Stimulated activated CD4-positive, alpha-beta T cell treated with anti-CD3 and anti-CD28 coated beads, TNF-alpha, amount 100 ng/mL, for 48 hours (primary cell): Measurements from ENCODE around the gene ARFIP2.
"Not testable (repeated sequence)": the region's sequence is repeated elsewhere in the genome, so short reads cannot be mapped to it uniquely, and the experiment has no call there.

Experiments
- DNase-seq, 3 donors: peaks; one replicate each; pipeline ENCODE4 v3.0.0-alpha.2; 2020; ENCODE audit warnings: low read depth in 3 of 3

ARFIP2 gene, protein sequence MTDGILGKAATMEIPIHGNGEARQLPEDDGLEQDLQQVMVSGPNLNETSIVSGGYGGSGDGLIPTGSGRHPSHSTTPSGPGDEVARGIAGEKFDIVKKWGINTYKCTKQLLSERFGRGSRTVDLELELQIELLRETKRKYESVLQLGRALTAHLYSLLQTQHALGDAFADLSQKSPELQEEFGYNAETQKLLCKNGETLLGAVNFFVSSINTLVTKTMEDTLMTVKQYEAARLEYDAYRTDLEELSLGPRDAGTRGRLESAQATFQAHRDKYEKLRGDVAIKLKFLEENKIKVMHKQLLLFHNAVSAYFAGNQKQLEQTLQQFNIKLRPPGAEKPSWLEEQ

DNA sequence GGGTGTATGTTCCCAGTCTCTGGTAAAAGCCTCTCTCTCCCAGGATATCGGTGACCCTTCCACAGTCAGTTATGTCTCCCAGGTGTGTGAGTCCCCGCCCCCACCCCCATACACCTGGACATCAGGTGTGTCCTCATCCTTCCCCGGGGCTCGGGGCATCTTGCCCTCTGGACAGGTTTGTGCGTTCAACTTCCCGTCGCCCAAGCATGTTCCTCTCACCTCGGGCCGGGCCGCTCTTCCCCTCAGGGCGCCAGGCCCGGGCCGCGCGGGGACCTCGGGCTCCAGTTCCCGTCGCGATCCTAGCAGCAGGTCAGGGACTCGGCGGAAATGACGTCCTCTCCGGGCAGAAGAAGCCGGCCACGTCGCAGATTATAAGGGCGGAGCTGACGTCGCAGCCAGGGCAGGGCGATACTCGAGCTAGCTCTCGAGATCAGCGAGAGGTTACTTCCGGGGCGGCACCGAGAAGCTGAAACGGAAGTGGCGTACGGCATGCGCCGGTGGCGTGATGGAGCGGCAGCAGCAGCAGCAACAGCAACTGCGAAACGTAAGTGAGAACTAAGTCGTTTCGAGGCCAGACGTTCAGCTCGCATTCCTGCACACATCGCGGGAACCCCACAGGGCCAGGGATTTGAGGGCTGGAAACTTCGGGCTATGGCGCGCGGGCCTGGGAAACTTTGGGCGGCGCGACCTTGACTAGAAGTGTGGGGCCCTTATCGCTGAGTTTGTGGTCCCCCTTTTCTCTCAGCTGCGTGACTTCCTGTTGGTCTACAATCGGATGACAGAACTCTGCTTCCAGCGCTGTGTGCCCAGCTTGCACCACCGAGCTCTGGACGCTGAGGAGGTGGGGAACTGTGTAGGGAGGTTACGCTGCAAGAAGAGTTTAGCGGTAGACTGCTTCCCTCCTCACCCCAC lies at the start of gene ARFIP2, which contains the start of gene TIMM10B:
ARFIP2 (minus strand) TSS at position 320 of the 912 bp plus-strand sequence. CDS start 910 bp downstream, outside the sequence.
TIMM10B (plus strand) TSS at position 490 of the 912 bp plus-strand sequence; CDS start at position 506, 16 bp downstream.
- peak; percentile 92 to 97 (median 96) for DNase-seq

DNA sequence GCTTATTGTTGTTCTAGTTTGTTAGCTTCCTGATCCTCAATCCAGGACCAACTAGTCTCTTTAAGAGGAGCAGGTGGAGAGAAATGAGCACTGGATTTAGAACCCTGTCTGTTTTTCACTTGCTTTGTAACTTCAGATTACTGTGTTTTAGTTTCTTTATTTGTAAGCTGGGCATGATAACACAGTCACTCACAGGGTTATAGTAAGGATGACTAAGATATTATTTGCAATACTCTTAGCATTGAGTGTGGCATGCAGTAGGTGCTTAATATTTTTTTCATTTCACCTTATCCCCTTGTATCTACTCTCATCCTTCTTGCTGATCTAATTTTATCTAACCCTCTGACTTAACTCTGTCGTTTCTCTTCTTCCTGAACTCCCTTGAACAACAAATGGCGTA lies 49.7 kb upstream of the ARFIP2 start:
- no peak for DNase-seq

DNA sequence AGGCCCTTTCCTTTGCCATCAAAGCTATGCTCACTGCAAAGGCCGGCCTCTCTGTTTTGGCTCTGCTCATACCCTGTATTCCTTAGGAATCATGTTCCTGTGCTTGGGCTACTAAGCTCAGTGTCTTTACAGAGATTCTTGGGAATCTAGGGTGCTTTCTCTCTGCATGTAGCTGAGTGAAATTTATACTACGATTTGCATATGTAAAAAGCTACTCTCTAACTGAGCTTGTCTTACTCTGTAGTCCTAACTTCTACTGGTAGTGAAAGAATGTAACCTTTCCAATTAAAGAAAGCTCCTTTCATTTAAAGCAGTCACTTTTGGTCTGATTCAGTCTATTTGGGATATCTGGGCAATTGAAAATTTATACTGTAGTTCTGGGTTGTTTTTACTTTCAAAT lies 48.1 kb upstream of the ARFIP2 start:
- no peak for DNase-seq

DNA sequence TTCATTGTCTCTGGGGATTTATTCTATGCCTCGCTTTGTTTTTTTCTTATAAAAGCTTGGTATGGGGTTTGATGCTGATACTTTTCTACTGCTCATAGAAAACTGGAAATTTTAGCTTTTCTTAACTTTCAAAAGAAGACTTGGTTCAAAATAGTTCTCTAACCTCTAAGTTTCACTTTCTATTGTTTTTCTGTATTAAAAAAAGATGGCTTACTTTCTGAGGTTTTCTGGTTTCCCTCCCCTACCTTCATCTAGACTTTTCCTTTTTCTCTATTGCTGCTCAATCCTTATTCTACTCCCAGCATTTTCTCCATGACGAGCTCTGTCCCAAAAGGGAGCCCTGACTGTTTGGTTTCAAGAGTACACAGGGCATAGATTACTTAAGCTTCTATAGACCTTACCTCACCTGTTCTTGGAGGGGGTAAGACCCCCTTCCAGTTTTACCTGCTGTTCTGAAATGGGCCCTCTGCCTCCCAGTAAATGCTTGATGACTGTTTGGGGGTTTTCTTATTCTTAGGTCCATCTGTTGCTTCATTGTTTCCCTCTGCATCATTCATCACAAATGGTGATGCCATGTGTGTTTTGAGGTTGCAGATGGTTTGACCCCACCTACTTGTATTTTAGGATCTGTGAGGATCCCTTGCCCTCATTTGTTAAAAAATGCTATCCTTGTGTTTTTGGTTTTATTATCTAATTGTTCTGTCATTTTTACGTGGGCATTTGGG lies 45.4 kb upstream of the ARFIP2 start:
- DNase-seq: no peak

DNA sequence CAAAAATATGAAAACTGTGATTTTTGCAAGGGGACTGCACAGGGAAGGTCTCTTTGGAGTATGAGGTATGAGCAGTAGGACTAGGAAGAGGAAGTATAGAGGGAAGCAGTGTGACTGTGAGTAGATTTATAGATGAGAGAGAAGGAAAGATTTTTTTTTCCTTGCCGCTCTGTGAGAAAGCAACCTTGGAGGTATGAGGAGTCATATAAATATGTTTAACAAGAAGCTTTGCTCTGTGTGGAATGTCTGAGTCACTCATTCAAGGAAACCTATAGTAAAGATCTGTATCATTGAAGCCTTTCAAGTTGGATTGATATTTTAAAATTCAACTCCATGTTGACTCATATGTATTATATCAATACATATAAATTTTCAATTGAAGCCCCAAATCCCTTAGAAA lies 42.1 kb upstream of the ARFIP2 start:
- DNase-seq: no peak

DNA sequence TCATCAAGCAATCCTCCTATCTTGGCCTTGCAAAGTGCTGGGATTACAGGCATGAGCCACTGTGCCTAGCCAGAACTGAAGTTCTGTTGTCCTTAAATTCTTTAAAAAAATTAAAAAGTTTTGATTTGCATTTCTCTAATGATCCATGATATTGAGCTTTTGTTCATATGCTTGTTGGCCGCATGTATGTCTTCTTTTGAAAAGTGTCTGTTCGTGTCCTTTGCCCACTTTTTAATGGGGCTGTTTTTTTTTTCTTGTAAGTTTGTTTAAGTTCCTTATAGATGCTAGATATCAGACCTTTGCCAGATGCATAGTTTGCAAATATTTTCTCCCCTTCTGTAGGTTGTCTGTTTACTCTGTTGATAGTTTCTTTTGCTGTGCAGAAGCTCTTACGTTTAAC lies 40.8 kb upstream of the ARFIP2 start:
- not testable (repeated sequence) for DNase-seq

DNA sequence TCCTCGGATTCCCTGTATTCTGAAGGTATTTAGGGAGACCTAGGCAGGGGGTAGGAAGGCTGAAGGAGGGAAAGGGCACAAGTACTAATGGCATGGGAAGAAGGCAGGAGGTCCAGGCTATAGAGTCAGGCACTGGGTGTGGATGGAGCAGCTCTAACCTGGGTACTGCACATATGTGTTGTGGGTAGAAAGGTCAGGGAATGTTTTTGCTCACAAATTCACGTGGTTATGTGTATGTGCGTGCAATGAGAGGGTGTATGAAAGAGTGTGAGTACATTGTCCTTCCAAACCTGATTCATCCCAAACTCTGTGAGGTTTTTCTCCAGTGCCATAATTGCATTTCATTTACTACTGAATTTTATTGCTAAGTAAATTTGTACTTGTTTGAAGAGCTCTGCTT lies 39.1 kb upstream of the ARFIP2 start:
- DNase-seq: no peak

DNA sequence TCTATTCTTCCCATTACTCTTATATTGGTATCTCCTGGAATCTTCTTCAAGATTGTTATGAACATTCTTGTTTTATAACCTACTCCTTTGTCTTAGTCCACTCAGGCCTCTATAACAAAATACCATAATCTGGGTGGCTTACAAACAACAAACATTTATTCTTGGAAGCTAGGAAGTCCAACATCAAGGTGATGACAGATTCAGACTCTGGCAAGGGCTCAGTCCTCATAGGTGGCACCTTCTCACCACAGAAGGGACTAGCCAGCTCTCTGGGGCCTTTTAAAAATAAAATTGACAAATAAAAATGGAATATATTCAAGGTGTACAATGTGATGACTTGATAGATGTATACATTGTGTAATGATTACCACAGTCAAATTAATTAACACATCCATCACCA lies 35.7 kb upstream of the ARFIP2 start:
- no peak for DNase-seq

DNA sequence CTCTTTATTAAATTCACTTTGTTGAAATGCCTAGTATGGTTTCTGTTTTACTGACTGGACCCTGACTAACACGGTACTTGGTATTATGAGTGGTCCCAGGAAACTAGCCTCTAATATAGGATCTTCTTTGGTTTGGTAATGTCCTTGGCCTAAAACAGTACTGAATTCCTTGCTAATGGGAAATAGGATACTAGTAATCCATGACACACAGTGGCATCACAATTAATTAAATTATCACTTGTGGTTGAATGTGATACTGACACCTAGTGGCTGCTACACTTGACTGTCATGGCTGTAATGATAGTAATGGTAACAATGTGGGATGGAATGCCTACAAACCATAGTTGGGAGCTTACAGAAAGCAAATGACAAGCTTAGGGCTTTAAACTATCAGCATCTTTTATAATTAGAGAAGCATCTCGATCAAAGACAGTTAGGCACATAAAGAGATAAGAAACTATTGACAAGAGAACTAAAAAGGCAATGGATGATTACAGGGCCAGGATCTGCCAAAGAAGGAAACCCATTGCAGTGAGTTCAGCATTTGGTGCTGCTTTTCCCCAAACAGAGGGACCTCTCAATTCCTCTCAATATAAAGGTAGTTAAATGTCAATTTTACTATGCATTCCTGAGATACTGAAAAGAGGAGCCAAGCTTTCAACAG lies 24.6 kb upstream of the ARFIP2 start:
- no peak for DNase-seq

DNA sequence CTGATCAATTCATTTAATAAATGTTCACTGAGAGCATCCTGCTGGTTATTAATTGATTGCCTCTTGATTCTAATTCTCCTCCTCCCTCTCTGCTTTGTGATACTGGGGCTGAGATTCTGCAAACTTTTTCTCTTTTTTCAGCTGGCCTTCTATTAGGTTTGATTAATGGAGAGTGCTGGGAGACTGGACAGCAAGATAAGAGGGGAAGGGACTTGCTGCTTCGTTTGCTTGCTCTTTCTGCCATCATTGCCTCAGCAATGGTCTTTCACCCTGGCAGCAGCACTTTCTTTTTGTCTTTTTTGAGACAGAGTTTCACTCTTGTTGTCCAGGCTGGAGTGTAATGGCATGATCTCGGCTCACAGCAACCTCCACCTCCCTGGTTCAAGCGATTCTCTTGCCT lies 23.0 kb upstream of the ARFIP2 start:
- DNase-seq: no peak

DNA sequence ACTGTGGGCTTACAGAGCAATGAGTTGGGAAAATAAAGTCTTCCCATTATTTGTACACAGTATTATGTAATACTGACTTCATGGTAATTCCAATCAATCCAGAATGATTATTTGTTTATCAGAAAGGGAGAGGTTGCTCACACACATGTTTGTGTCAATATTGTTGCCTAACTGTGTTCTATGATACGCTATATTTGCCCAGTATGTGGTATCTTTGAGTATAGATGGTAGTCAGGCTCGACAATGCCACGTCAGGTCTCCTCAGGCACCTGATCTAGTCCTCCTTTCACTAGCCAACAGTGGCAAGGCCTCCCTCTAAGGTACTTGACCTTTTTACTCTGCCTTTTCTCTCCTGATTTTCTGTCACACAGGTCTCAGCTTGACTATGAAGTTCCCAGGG lies 21.3 kb upstream of the ARFIP2 start:
- no peak for DNase-seq

DNA sequence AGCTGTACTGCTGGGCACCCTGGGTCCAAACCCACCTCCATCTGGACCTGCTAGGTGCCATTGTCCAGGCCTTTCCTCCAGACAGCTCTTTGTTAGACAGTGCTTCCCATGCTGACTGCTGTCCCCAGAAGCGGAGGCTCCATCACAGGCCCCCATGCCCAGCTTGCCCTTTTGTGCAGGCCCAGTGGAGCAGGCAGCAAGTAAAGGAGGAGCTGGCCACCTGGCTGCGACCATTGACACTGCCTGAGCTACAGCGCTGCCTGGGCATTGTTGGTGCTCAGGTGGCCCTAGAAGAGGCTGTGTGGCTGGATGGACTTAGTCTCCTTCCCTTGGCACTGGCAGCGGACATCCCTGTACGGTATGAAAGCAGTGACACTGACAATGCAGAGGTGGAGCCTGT lies 17.4 kb upstream of the ARFIP2 start:
- DNase-seq: no peak

DNA sequence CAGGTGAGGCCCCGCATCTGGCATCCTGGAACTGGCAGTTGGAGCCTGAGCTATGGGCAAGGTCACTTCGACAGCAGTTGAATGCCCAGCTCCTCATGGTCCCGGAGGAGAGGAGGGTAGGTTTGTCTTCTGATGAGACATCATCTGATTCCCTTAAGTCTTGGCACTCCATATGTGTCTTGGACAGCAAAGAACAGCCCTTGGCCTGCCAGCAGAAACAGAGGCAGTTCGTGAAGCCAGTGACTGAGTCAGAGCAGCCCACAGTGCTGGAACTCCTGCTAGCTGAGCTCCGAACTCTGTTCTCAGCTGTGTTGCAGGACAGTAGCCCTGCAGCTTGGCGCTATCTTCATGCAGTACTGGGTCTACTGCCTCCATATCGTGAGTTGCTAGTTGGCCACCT lies 17.0 kb upstream of the ARFIP2 start:
- DNase-seq: no peak

DNA sequence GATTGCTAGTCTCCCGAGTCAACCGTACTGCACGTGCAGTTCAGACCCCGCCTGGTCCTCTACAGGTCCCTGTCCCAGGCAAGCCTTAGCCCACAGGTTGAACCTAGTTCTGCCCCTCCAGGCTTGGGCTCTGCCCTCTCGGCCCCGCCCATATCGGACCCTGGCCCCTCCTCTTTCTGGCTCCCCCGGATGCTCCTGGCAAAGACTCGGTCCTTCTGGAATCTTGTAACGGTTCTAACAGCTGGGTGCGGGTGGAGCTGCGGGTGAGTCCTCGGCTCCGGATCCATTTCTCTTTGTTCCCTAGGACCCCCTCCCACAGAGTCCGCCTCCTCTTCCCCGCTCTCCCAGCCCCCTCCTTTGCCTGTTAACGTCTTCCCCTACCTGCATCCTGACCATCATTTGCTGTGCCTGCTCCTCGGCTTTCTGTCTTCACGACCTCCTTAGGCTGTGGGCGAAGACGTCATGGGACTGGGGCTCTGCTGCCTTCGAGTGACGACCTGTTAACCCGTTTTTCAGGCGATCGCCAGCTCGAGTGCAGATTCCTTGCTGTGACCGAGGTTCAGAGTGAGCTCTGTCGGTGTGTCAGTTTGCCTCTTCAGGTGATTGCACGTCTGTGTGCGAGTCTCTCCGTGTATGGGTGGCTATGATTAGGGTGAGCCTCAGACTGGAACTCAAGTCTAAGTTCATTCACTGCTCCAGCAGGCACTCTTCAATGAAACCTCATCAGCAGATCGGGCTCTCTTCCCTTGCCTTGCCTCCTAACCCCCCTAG lies 16.1 kb upstream of the ARFIP2 start, which contains the start of gene DNHD1:
DNHD1 (plus strand) TSS at position 212 of the 771 bp plus-strand sequence. CDS start 936 bp downstream, outside the sequence.
- no peak for DNase-seq

DNA sequence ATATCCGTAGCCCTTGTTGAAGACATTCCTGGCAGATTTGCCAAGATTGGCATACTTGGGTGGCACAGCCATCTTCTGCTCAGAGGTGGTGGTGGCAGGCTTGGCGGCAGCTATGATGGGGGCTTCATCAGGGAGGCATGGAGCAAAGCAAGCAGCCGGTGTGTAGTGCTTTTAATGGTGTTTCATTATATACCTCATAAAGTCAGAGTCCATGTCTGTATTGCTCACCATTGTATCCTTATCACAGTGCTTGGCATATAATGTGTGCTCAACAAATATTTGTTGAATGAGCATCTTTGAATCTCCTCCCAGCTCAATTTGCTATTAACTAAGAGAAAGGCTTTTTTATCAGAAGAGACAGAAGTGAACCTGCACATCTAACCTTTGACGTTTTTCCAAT lies 8.2 kb upstream of the ARFIP2 start:
- DNase-seq: no peak

DNA sequence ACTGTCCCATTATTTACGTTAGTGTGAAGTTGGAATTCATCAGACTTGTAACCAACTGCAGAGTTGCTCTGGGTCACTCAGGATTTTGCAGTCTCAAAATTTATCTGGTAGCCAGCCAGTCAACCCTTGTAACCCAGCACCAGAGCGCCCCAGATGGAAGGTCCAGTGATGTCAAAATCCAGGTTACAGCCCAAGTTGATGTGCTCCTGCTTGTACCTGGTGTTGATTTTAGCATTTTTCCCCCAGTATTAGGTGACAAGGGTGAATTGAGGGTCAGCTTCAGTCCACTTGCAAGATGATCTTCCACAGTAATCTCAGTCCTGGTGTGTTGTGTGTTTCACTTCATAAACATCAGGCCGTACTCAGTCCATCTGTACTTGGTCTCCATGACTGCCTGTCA lies 7.7 kb upstream of the ARFIP2 start:
- DNase-seq: no peak

DNA sequence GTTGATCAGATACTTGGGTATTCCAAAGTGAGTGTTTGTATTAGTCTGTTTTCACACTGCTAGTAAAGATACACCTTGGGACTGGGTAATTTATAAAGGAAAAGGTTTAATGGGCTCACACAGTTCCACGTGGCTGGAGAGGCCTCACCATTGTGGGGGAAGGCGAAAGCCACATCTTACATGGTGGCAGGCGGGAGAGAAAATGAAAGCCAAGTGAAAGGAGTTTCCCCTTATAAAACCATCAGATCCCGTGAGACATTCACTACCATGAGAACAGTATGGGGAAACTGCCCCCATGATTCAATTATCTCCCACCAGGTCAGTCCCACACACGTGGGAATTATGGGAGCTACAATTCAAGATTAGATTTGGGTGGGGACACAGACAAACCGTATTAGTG lies 7.2 kb upstream of the ARFIP2 start:
- no peak for DNase-seq

DNA sequence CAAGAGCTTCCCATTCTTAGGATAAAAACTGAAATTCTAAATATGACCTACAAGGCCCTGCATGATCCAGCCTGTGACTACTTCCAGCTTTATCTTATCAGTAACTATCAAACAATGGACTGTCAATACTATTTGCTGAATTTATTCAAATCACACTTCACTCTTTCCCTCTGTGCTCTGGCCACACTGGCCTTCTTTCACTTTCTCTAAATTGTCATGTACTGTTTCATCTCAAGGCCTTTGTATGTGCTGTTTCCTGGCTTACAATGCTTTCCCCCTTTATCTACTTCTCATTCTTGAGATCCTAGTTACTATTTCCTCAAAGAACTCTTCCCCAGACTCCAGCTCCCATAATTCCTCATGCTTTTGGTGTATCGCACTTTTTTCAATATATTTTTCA lies 5.8 kb upstream of the ARFIP2 start:
- DNase-seq: no peak

DNA sequence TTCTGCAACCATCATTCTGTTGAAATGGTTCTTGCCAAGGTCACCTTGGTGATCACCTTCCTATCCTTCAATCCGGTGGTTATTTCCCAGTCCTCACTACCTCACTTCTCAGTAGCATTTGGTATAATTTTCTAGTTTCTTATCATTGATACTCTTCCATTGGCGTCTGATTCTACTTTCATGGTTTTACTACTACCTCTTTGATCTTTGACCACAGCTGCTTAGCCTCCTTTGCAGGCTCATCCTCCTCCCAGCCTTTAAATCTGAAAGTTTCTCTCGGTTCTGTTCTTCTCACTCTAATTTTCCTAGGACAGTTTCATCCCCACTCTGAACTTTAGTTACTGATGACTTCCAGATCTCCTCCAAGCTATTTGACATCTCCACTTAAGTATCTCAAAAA lies 5.1 kb upstream of the ARFIP2 start:
- no peak for DNase-seq

DNA sequence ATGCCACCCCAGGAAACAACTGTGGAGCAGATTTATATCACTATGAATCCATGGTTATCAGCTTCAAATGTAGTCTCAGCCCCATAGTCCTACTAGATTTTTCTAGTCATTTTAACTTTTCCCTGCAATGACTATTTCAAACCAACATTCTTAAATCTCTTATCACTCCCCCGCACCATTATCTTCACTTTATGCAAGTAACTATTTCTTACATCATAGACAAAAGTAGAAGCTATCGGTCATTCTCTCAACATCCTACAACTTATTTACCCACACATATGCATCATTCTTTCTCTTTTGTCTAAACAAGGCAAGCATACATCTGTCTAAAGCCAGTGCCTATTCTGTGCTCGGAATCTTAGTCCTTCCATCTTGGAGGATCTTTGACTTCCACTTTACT lies 4.5 kb upstream of the ARFIP2 start:
- no peak for DNase-seq

DNA sequence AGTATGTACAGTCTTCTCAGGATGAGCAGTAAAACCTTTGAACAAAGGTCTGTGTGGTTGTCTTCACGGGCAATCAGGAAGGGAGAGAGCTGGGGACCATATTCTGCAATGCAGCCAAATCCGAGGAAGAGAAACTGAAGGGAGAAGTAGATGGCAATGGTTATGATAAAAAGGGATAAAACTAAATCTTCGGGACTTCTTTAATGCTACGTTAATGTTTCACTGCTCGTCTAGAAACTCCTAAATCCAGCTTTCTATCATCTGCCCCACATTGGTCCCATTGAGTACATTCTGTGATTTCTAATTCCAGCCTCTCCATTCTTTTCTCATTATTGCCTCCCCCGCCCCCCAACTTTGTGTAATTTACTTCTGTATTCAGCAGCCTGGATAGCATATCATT lies 1.9 kb upstream of the ARFIP2 start:
- DNase-seq: no peak
